Measurements from ENCODE around the gene LRRC49.

Gene LRRC49

GRCh38 chr15:71083349-71083748 is 190.7 kb downstream of the LRRC49 start:
- FAIRE-seq, result no peak
- no peak for DNase-seq (ENCODE audit: insufficient read length, low spot score)

- DNase-seq (ENCODE audit: insufficient read length, low spot score) (no peak), FAIRE-seq (no peak)
Measured at GRCh38 chr15:71084264-71084663, 191.6 kb downstream of the LRRC49 start.

- no peak for FAIRE-seq
- DNase-seq (ENCODE audit: insufficient read length, low spot score), result no peak
Measured at GRCh38 chr15:71085809-71086208, 193.2 kb downstream of the LRRC49 start.

GRCh38 chr15:71088155-71088554 is 195.5 kb downstream of the LRRC49 start:
- DNase-seq (ENCODE audit: insufficient read length, low spot score), result no peak
- FAIRE-seq, result no peak

GRCh38 chr15:71088683-71089082 is 196.1 kb downstream of the LRRC49 start:
- FAIRE-seq (no peak), DNase-seq (ENCODE audit: insufficient read length, low spot score) (no peak)

GRCh38 chr15:71089801-71090200 is 197.2 kb downstream of the LRRC49 start:
- DNase-seq (ENCODE audit: insufficient read length, low spot score), result no peak
- no peak for FAIRE-seq

- no peak for DNase-seq (ENCODE audit: insufficient read length, low spot score)
- no peak for FAIRE-seq
Measured at GRCh38 chr15:71091601-71092000, 199.0 kb downstream of the LRRC49 start.

- DNase-seq (ENCODE audit: insufficient read length, low spot score), result no peak
- FAIRE-seq, result no peak
Measured at GRCh38 chr15:71092056-71092600, 199.5 kb downstream of the LRRC49 start.

GRCh38 chr15:71093054-71094024 is 200.7 kb downstream of the LRRC49 start:
- FAIRE-seq (no peak), DNase-seq (ENCODE audit: insufficient read length, low spot score) (no peak)

- no peak for FAIRE-seq
- DNase-seq (ENCODE audit: insufficient read length, low spot score), result no peak
Measured at GRCh38 chr15:71094137-71094536, 201.5 kb downstream of the LRRC49 start.

- DNase-seq (ENCODE audit: insufficient read length, low spot score) (no peak), FAIRE-seq (no peak)
Measured at GRCh38 chr15:71096676-71097075, 204.1 kb downstream of the LRRC49 start.

GRCh38 chr15:71097890-71098289 is 205.3 kb downstream of the LRRC49 start:
- FAIRE-seq, result no peak
- no peak for DNase-seq (ENCODE audit: insufficient read length, low spot score)

GRCh38 chr15:71098920-71099319 is 206.3 kb downstream of the LRRC49 start:
- FAIRE-seq (no peak), DNase-seq (ENCODE audit: insufficient read length, low spot score) (no peak)

Measured in GM19239 (cell line).